ENCODE data around the gene CCSER1.

DNA sequence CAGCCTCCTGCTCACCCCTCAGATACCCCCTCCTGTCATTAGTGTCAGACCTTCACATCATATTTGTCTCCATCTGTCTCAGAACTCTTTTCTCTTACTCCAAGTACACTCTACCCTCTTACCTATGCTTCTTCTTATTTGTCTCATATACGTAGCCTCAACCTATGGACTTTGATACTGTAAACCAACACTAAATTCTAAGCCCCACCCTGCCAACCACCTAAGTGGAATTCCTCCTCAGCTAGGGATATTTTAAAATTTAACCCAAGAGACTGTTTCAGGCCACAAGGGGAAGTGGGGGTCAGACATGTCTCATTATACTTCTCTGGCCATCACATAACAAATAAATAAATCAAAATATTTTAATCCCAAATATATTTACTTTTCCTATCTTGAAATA is 1398.4 kb downstream of the CCSER1 start:
- TF ChIP-seq, protein P1, sequence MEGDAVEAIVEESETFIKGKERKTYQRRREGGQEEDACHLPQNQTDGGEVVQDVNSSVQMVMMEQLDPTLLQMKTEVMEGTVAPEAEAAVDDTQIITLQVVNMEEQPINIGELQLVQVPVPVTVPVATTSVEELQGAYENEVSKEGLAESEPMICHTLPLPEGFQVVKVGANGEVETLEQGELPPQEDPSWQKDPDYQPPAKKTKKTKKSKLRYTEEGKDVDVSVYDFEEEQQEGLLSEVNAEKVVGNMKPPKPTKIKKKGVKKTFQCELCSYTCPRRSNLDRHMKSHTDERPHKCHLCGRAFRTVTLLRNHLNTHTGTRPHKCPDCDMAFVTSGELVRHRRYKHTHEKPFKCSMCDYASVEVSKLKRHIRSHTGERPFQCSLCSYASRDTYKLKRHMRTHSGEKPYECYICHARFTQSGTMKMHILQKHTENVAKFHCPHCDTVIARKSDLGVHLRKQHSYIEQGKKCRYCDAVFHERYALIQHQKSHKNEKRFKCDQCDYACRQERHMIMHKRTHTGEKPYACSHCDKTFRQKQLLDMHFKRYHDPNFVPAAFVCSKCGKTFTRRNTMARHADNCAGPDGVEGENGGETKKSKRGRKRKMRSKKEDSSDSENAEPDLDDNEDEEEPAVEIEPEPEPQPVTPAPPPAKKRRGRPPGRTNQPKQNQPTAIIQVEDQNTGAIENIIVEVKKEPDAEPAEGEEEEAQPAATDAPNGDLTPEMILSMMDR (IDR thresholded peaks at IDR 0.05; ENCODE audit: low read depth, low read length, poor library complexity, severe bottlenecking): no peak
- no peak for TF ChIP-seq EZH2phosphoT487 (IDR thresholded peaks at IDR 0.05; ENCODE audit: borderline replicate concordance, low read length)
